ENCODE data around the gene LTBP2. TPM values are rescaled to one million over a fixed set of nuclear protein-coding genes. Genes with fewer than 3 reads are reported as not detected.

LTBP2 gene
- total RNA-seq, 1 experiment from 2014 or later: 124 TPM

GRCh38 chr14:74514471-74514941 is 97.5 kb downstream of the LTBP2 start:
- no peaks in the 10 kb centered on the region for H3K27me3 ChIP-seq (ENCODE audit: insufficient read depth, low read depth)
- no peak overlapping the region for H2AFZ ChIP-seq
- H3K36me3 ChIP-seq (ENCODE audit: low read depth): peaks cover 22% of the 10 kb centered on the region; the same call in 1 of the 2 replicates
- ChIA-PET POLR2A (ENCODE audit: unreplicated experiment) (interaction anchor here (0.7 kb wide), 1 partner anchor 44 kb away, joined by 3 read pairs; no protein-coding TSS in a partner anchor), CTCF (no interaction called here)
- intact Hi-C loops (cut with micrococcal nuclease; ENCODE audit: unreplicated experiment): loop anchor here (5.0 kb wide), 1 partner anchor 58 kb away; no protein-coding TSS in a partner anchor
- TF ChIP-seq EZH2 (IDR thresholded peaks at IDR 0.05; ENCODE audit: low read depth): no peak
- TF ChIP-seq, protein P1, sequence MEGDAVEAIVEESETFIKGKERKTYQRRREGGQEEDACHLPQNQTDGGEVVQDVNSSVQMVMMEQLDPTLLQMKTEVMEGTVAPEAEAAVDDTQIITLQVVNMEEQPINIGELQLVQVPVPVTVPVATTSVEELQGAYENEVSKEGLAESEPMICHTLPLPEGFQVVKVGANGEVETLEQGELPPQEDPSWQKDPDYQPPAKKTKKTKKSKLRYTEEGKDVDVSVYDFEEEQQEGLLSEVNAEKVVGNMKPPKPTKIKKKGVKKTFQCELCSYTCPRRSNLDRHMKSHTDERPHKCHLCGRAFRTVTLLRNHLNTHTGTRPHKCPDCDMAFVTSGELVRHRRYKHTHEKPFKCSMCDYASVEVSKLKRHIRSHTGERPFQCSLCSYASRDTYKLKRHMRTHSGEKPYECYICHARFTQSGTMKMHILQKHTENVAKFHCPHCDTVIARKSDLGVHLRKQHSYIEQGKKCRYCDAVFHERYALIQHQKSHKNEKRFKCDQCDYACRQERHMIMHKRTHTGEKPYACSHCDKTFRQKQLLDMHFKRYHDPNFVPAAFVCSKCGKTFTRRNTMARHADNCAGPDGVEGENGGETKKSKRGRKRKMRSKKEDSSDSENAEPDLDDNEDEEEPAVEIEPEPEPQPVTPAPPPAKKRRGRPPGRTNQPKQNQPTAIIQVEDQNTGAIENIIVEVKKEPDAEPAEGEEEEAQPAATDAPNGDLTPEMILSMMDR (conservative IDR thresholded peaks at IDR 0.05): no peak
- H3K4me1 ChIP-seq (replicated peaks; ENCODE audit: insufficient read depth): peaks cover 8% of the 10 kb centered on the region
- no peak overlapping the region for H3K27ac ChIP-seq
- no peaks in the 10 kb centered on the region for H3K79me2 ChIP-seq (ENCODE audit: low read depth)
- peak in 1 of 2 experiments; percentile 78 for DNase-seq
- BruUV-seq (replicated peaks): no TSS peak
- H3F3A ChIP-seq (ENCODE audit: insufficient read depth, low read depth): no peaks in the 10 kb centered on the region
- no peaks in the 10 kb centered on the region for H3K9me3 ChIP-seq (ENCODE audit: insufficient read depth, low read depth)
- H4K20me1 ChIP-seq (ENCODE audit: insufficient read depth): no peaks in the 10 kb centered on the region
- H3K4me3 ChIP-seq: no peak overlapping the region
- no peak overlapping the region for H3K4me2 ChIP-seq
- no peaks in the 10 kb centered on the region for H3K9me2 ChIP-seq (ENCODE audit: insufficient read depth)

DNA sequence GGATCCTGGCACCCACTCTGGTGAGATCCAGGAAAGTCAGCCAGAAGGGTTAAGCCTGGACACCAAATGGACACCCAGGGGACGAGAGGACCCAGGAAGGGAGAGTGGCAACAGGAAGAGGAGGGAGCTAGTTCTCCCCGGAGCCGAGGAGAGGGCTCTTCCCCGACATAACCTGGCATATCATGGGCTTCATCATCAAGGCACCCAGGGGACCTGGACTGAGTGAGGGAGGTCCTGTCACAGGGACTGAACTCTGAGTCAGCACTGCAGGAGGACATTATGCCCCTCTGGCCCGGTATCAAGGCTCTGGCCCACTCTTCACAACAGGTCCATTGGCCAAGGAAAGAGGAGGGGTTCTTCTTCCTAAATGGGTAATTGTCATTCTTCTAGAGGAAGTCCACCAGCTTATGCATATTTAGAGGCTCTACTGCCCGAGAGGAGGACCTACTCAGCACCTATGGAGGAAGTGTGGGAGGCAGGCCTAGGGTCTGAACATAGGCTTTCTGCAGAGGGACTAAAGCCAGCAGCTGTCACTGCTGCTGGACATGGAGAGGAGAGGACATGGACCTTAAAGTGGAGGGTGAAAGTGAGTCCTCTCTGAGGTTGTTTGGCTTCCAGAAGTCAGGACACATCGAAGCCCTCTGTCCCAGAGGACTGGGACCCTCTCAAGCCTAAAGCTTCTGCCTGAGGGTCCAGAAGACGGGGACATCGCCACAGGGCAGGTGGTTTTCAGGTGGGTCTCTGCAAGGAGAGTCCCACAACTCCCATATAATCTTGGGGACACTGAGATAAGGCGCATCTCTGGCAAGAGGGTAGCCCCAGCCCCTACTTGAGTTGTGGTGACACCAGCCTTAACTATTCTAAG is 99.8 kb downstream of the LTBP2 start:
- no peak overlapping the region for H3K4me3 ChIP-seq
- DNase-seq: no peak
- no peaks in the 10 kb centered on the region for H3K79me2 ChIP-seq (ENCODE audit: low read depth)
- H3K9me2 ChIP-seq (ENCODE audit: insufficient read depth): no peaks in the 10 kb centered on the region
- POLR2A ChIA-PET (ENCODE audit: unreplicated experiment): interaction anchor here (0.6 to 1.0 kb wide), 2 partner anchors 148 to 379 kb away, joined by 4 read pairs; no protein-coding TSS in a partner anchor
- H3K36me3 ChIP-seq (ENCODE audit: low read depth): 0 out of 2 replicates have a peak, but pooled peaks cover 16% of the 10 kb centered on the region
- no peak for TF ChIP-seq EZH2 (IDR thresholded peaks at IDR 0.05; ENCODE audit: low read depth)
- TF ChIP-seq, protein P1 (conservative IDR thresholded peaks at IDR 0.05): no peak
- no peaks in the 10 kb centered on the region for H3F3A ChIP-seq (ENCODE audit: insufficient read depth, low read depth)
- 0 out of 2 replicates have a peak overlapping the region, but pooled peaks have one; percentile 10 for H3K27ac ChIP-seq
- no peaks in the 10 kb centered on the region for H4K20me1 ChIP-seq (ENCODE audit: insufficient read depth)
- H3K4me1 ChIP-seq (replicated peaks; ENCODE audit: insufficient read depth): peaks cover 8% of the 10 kb centered on the region
- BruUV-seq (replicated peaks): no TSS peak
- CTCF ChIA-PET: no interaction called here
- intact Hi-C loops (cut with micrococcal nuclease; ENCODE audit: unreplicated experiment): loop anchor here (5.0 kb wide), 1 partner anchor 60 kb away; no protein-coding TSS in a partner anchor
- H3K9me3 ChIP-seq (ENCODE audit: insufficient read depth, low read depth): no peaks in the 10 kb centered on the region
- H3K4me2 ChIP-seq: no peak overlapping the region
- H3K27me3 ChIP-seq (ENCODE audit: insufficient read depth, low read depth): no peaks in the 10 kb centered on the region
- no peak overlapping the region for H2AFZ ChIP-seq

GRCh38 chr14:74510959-74511409 is 101.1 kb downstream of the LTBP2 start:
- POLR2A ChIA-PET (ENCODE audit: unreplicated experiment): interaction anchor here (0.5 to 1.0 kb wide), 2 partner anchors 211 to 377 kb away, joined by 4 to 24 read pairs; no protein-coding TSS in a partner anchor
- Histone ChIP-seq H3K27me3 (ENCODE audit: insufficient read depth, low read depth) (no peaks in the 10 kb centered on the region), H3K36me3 (ENCODE audit: low read depth) (0 out of 2 replicates have a peak, but pooled peaks cover 16% of the 10 kb centered on the region), H3K4me1 (replicated peaks; ENCODE audit: insufficient read depth) (no peaks in the 10 kb centered on the region; the same call in 1 of the 2 replicates), H2AFZ (no peak overlapping the region), H3K9me3 (ENCODE audit: insufficient read depth, low read depth) (no peaks in the 10 kb centered on the region), H3K27ac (0 out of 2 replicates have a peak overlapping the region, but pooled peaks have one; percentile 10), H3K9me2 (ENCODE audit: insufficient read depth) (no peaks in the 10 kb centered on the region), H3K4me2 (no peak overlapping the region), H3K4me3 (no peak overlapping the region), H4K20me1 (ENCODE audit: insufficient read depth) (no peaks in the 10 kb centered on the region), H3K79me2 (ENCODE audit: low read depth) (no peaks in the 10 kb centered on the region), H3F3A (ENCODE audit: insufficient read depth, low read depth) (no peaks in the 10 kb centered on the region)
- intact Hi-C loops (cut with micrococcal nuclease; ENCODE audit: unreplicated experiment): loop anchor here (5.0 kb wide), 1 partner anchor 61 kb away; no protein-coding TSS in a partner anchor
- DNase-seq: peak in 1 of 2 experiments; percentile 60
- CTCF ChIA-PET: interaction anchor here (0.5 kb wide), 1 partner anchor 337 kb away, joined by 20 read pairs; no protein-coding TSS in a partner anchor
- no peak for TF ChIP-seq EZH2 (IDR thresholded peaks at IDR 0.05; ENCODE audit: low read depth)
- TF ChIP-seq, protein P1 (conservative IDR thresholded peaks at IDR 0.05): no peak
- no TSS peak for BruUV-seq (replicated peaks)

Data from PC-9 (cell line).